IMR-90 (cell line): ENCODE measurements around the gene BTBD18. TPM values are rescaled to one million over a fixed set of nuclear protein-coding genes. Genes with fewer than 3 reads are reported as not detected.

Experiments used
- ATAC-seq: fragments of 200-7000 bp; cut with Tn5 transposase; 2 replicates; pipeline ENCODE4 v1.9.1; 2020; ENCODE audit warnings: low read depth, mild to moderate bottlenecking, moderate library complexity
- BruUV-seq: library from RNA; stranded (reverse); fragments of 400-500 nt; replicated peaks from 2 replicates; lab custom pipeline; 2021; lab: Mats Ljungman, UMichigan
- CTCF ChIA-PET: fragments of 300-600 bp; formaldehyde crosslinking; extraction: SDS; loops from one replicate; lab custom pipeline; 2021; ENCODE audit warnings: antibody characterized with exemption; lab: Yijun Ruan, JAX
- POLR2A ChIA-PET: fragments of 300-600 bp; sonication (Branson Sonifier 250); formaldehyde crosslinking; loops from one replicate; lab custom pipeline; 2022; ENCODE audit warnings: antibody characterized with exemption; ENCODE audit not compliant: unreplicated experiment; lab: Charles Lee
- DNase-seq: peaks from one replicate; pipeline ENCODE4 v3.0.0; 2013
- H2AFZ ChIP-seq: replicated peaks from 2 replicates; pipeline ENCODE3; 2013; ENCODE audit warnings: low read length, mild to moderate bottlenecking; ENCODE audit not compliant: poor library complexity
- H2AK5ac ChIP-seq: 2 replicates; pipeline ENCODE4 v1.6.1; 2013; ENCODE audit warnings: low read depth, low read length, inconsistent platforms
- H2AK9ac ChIP-seq: replicated peaks from 2 replicates; pipeline ENCODE3; 2013; ENCODE audit warnings: mild to moderate bottlenecking, low read depth, low read length, moderate library complexity; ENCODE audit not compliant: poor library complexity
- H2BK120ac ChIP-seq: 2 replicates; pipeline ENCODE4 v1.6.1; 2013; ENCODE audit warnings: low read depth, low read length, inconsistent platforms
- H2BK15ac ChIP-seq: 3 replicates; pipeline ENCODE4 v1.6.1; 2013; ENCODE audit warnings: low read depth, low read length, inconsistent platforms
- H2BK20ac ChIP-seq: 2 replicates; pipeline ENCODE4 v1.6.1; 2013; ENCODE audit warnings: low read depth, mild to moderate bottlenecking, inconsistent platforms, low read length, moderate library complexity
- H2BK5ac ChIP-seq: 2 replicates; pipeline ENCODE4 v1.6.1; 2013; ENCODE audit warnings: mild to moderate bottlenecking, low read depth, low read length, inconsistent platforms; ENCODE audit not compliant: poor library complexity, severe bottlenecking
- H3K14ac ChIP-seq: replicated peaks from 2 replicates; pipeline ENCODE4 v1.6.1; 2013; ENCODE audit warnings: low read depth, low read length, inconsistent platforms
- H3K18ac ChIP-seq: 2 replicates; pipeline ENCODE4 v1.6.1; 2013; ENCODE audit warnings: low read depth, low read length, control low read depth
- H3K23ac ChIP-seq: 2 replicates; pipeline ENCODE4 v1.6.1; 2013; ENCODE audit warnings: low read depth, low read length, inconsistent platforms
- H3K27ac ChIP-seq: 2 replicates; pipeline ENCODE4 v1.5.1; 2013; ENCODE audit warnings: mild to moderate bottlenecking, control low read depth, low read length; ENCODE audit not compliant: insufficient read depth
- H3K27me3 ChIP-seq: 2 replicates; pipeline ENCODE4 v1.6.1; 2013; ENCODE audit warnings: low read length; ENCODE audit not compliant: control insufficient read depth, insufficient read depth
- H3K36me3 ChIP-seq: 2 replicates; pipeline ENCODE4 v1.6.1; 2013; ENCODE audit warnings: low read length, mixed read lengths; ENCODE audit not compliant: control insufficient read depth, insufficient read depth
- H3K4ac ChIP-seq: 2 replicates; pipeline ENCODE4 v1.6.1; 2013; ENCODE audit warnings: low read depth, low read length, inconsistent platforms
- H3K4me1 ChIP-seq: 2 replicates; pipeline ENCODE4 v1.6.1; 2013; ENCODE audit warnings: low read length, mixed read lengths; ENCODE audit not compliant: control insufficient read depth, insufficient read depth
- H3K4me2 ChIP-seq: 2 replicates; pipeline ENCODE4 v1.6.1; 2013; ENCODE audit warnings: low read depth, mild to moderate bottlenecking, control low read depth, low read length, moderate library complexity
- H3K4me3 ChIP-seq: 2 replicates; pipeline ENCODE4 v1.5.1; 2013; ENCODE audit warnings: low read depth, mild to moderate bottlenecking, control low read depth, low read length, moderate library complexity; ENCODE audit not compliant: insufficient read depth
- H3K56ac ChIP-seq: 2 replicates; pipeline ENCODE4 v1.6.1; 2013; ENCODE audit warnings: low read length, inconsistent platforms; ENCODE audit not compliant: insufficient read depth; ENCODE audit errors: extremely low read depth
- H3K79me1 ChIP-seq, 2 experiments: 2 replicates each; pipeline ENCODE4 v1.6.1; 2013; ENCODE audit warnings: low read length in 2 of 2, inconsistent platforms in 1 of 2, low read depth in 1 of 2
- H3K9ac ChIP-seq: 2 replicates; pipeline ENCODE4 v1.6.1; 2013; ENCODE audit warnings: low read depth, low read length, control low read depth
- H3K9me1 ChIP-seq: 2 replicates; pipeline ENCODE4 v1.6.1; 2013; ENCODE audit warnings: low read length, inconsistent platforms; ENCODE audit not compliant: insufficient read depth
- H3K9me3 ChIP-seq: 2 replicates; pipeline ENCODE4 v1.6.1; 2013; ENCODE audit warnings: low read length; ENCODE audit not compliant: control insufficient read depth, insufficient read depth
- H4K20me1 ChIP-seq: 2 replicates; pipeline ENCODE4 v1.6.1; 2013; ENCODE audit warnings: low read length, inconsistent platforms; ENCODE audit not compliant: insufficient read depth
- H4K5ac ChIP-seq: 2 replicates; pipeline ENCODE4 v1.6.1; 2013; ENCODE audit warnings: mild to moderate bottlenecking, low read depth, low read length, control low read depth
- H4K8ac ChIP-seq, 2 experiments: 2 replicates each; pipeline ENCODE4 v1.6.1; 2013; ENCODE audit warnings: low read depth in 2 of 2, low read length in 2 of 2, control low read depth in 1 of 2, inconsistent platforms in 1 of 2
- H4K91ac ChIP-seq: 2 replicates; pipeline ENCODE4 v1.6.1; 2013; ENCODE audit warnings: low read depth, low read length, inconsistent platforms; ENCODE audit not compliant: insufficient read depth
- BHLHE40 ChIP-seq: fragments of 150-350 bp; IDR thresholded peaks from 2 replicates; pipeline ENCODE4 v1.6.1; 2016; ENCODE audit warnings: mild to moderate bottlenecking, low read depth, low read length
- CEBPB ChIP-seq: IDR thresholded peaks from 2 replicates; pipeline ENCODE4 v1.6.1; 2012; ENCODE audit warnings: low read depth, low read length, improper control_type of control experiment
- CHD1 ChIP-seq: IDR thresholded peaks from 2 replicates; pipeline ENCODE4 v1.6.1; 2012; ENCODE audit warnings: low read depth, low read length, improper control_type of control experiment
- CTCF ChIP-seq: conservative IDR thresholded peaks from 2 replicates; pipeline ENCODE4 v1.5.1; 2012; ENCODE audit warnings: mild to moderate bottlenecking, low read depth, low read length, improper control_type of control experiment
- ELK1 ChIP-seq: fragments of 150-350 bp; IDR thresholded peaks from 2 replicates; pipeline ENCODE4 v1.6.1; 2016; ENCODE audit warnings: low read depth, mild to moderate bottlenecking, low read length, moderate library complexity, borderline replicate concordance
- FOS ChIP-seq: fragments of 150-350 bp; IDR thresholded peaks from 2 replicates; pipeline ENCODE4 v1.6.1; 2016; ENCODE audit warnings: low read depth, low read length
- MAFK ChIP-seq: IDR thresholded peaks from 2 replicates; pipeline ENCODE4 v1.6.1; 2012; ENCODE audit warnings: low read depth, low read length, improper control_type of control experiment
- MAZ ChIP-seq: IDR thresholded peaks from 2 replicates; pipeline ENCODE4 v1.6.1; 2012; ENCODE audit warnings: low read depth, mild to moderate bottlenecking, low read length, improper control_type of control experiment, moderate library complexity, borderline replicate concordance
- MXI1 ChIP-seq: IDR thresholded peaks from 2 replicates; pipeline ENCODE4 v1.6.1; 2012; ENCODE audit warnings: low read depth, mild to moderate bottlenecking, low read length, moderate library complexity, borderline replicate concordance
- POLR2A ChIP-seq: IDR thresholded peaks from 2 replicates; pipeline ENCODE4 v1.6.1; 2012; ENCODE audit warnings: mild to moderate bottlenecking, low read depth, low read length
- RCOR1 ChIP-seq: IDR thresholded peaks from 2 replicates; pipeline ENCODE4 v1.6.1; 2012; ENCODE audit warnings: mild to moderate bottlenecking, low read length, improper control_type of control experiment; ENCODE audit not compliant: insufficient replicate concordance
- RFX5 ChIP-seq: IDR thresholded peaks from 2 replicates; pipeline ENCODE4 v1.8.0; 2012; ENCODE audit warnings: low read depth, mild to moderate bottlenecking, low read length, moderate library complexity
- SMC3 ChIP-seq: fragments of 150-350 bp; IDR thresholded peaks from 2 replicates; pipeline ENCODE4 v1.6.1; 2016; ENCODE audit warnings: low read depth, mild to moderate bottlenecking, antibody characterized with exemption, low read length, moderate library complexity
- WGBS, 2 experiments: methylation state at CpG; one replicate each; pipeline versions ENCODE4 v1.1.5 to v1.1.7; 2013; ENCODE audit warnings: missing lambda C conversion rate in 2 of 2; ENCODE audit not compliant: insufficient read length in 1 of 2; ENCODE audit errors: extremely low coverage in 2 of 2; 5-methylcytosine and 5-hydroxymethylcytosine counted together
- dilution Hi-C: fragments of 300-500 bp; cut with HindIII; formaldehyde crosslinking; loops from one replicate; pipeline ENCODE4 v1.14.3; 2018; ENCODE audit warnings: low sequenced_read_pairs; ENCODE audit not compliant: unreplicated experiment
- in situ Hi-C: fragments of 300-500 bp; cut with MboI; formaldehyde crosslinking; loops from 3 replicates; pipeline ENCODE4 v1.14.3; 2019; ENCODE audit warnings: low sequenced_read_pairs, inconsistent platforms, mixed read lengths
- intact Hi-C: fragments of 100-400 bp; cut with micrococcal nuclease; formaldehyde crosslinking; loops from 2 replicates; pipeline ENCODE4 v1.10.0; 2022
- polyA plus RNA-seq, 3 experiments: library from polyadenylated mRNA; depleted of rRNA; stranded (reverse); fragments of >200 nt; gene quantifications; 2 replicates each; pipeline ENCODE4 v1.2.3, GENCODE V29; 2012; ENCODE audit warnings: low replicate concordance in 1 of 3
- total RNA-seq: library from RNA; depleted of rRNA; stranded (reverse); fragments of >200 nt; gene quantifications from 2 replicates; pipeline ENCODE4 v1.2.3, GENCODE V29; 2012

Gene BTBD18
- total and polyA plus RNA-seq, 2 of the 4 experiments (the other 2 are of a cell fraction) = not detected

GRCh38 chr11:57775491-57775890 is 23.9 kb upstream of the BTBD18 start:
- H2AFZ ChIP-seq = no peak overlapping the region
- no peaks in the 10 kb centered on the region for H3K27me3 ChIP-seq
- ChIA-PET CTCF (no interaction called here), POLR2A (interaction anchor here (0.6 kb wide), 2 partner anchors 13 to 406 kb away, joined by 3 to 7 read pairs; no protein-coding TSS in a partner anchor)
- 0 out of 2 replicates have a peak overlapping the region, but pooled peaks have one; percentile 55 for H3K23ac ChIP-seq
- no peak overlapping the region for H3K9ac ChIP-seq
- H3K14ac ChIP-seq = peak overlapping the region; percentile 46
- no peak overlapping the region for H4K8ac ChIP-seq
- dilution Hi-C loops (no loop called here), intact Hi-C loops (no loop called here), in situ Hi-C loops (no loop called here)
- no peaks in the 10 kb centered on the region for H3K9me3 ChIP-seq
- H4K91ac ChIP-seq = no peak overlapping the region
- peak overlapping the region; percentile 79 for H3K4me2 ChIP-seq
- no TSS peak for BruUV-seq
- WGBS, 2 experiments = no CpG with 5 or more reads among the region's 5 CpGs
- no peak overlapping the region for H2BK15ac ChIP-seq
- peaks cover 18% of the 10 kb centered on the region for H3K9me1 ChIP-seq
- no peak overlapping the region for H4K5ac ChIP-seq
- H2AK5ac ChIP-seq = 0 out of 2 replicates have a peak overlapping the region, but pooled peaks have one; percentile 11
- no peak overlapping the region for H2BK20ac ChIP-seq
- H3K27ac ChIP-seq = no peak overlapping the region; the same call in 1 of the 2 replicates
- H2AK9ac ChIP-seq = no peak overlapping the region
- DNase-seq = no peak
- H3K36me3 ChIP-seq = no peaks in the 10 kb centered on the region; the same call in none of the 2 replicates
- no peak overlapping the region for H3K56ac ChIP-seq
- peaks cover 12 to 78% of the 10 kb centered on the region in 2 experiments; a peak in 3 of 4 replicates for H3K79me1 ChIP-seq
- H3K4me1 ChIP-seq = peaks cover 33% of the 10 kb centered on the region
- H3K4me3 ChIP-seq = no peak overlapping the region; the same call in 1 of the 2 replicates
- no peak overlapping the region; the same call in 1 of the 2 replicates for H3K18ac ChIP-seq
- TF ChIP-seq FOS (no peak), CTCF (no peak), MXI1 (no peak), MAFK (no peak), RCOR1 (no peak), CEBPB (no peak), RFX5 (no peak), CHD1 (no peak), SMC3 (no peak), MAZ (no peak), POLR2A (no peak), ELK1 (no peak), BHLHE40 (no peak)
- no peak for ATAC-seq
- H3K4ac ChIP-seq = no peak overlapping the region
- peak overlapping the region; percentile 32 for H2BK5ac ChIP-seq
- peaks cover 100% of the 10 kb centered on the region for H4K20me1 ChIP-seq
- H2BK120ac ChIP-seq = no peak overlapping the region
